IMR-90 (cell line): ENCODE results near the gene KCNQ1.

Source experiments
- BHLHE40 ChIP-seq: fragments of 150-350 bp; IDR thresholded peaks from 2 replicates; pipeline ENCODE4 v1.6.1; 2016; ENCODE audit warnings: mild to moderate bottlenecking, low read depth, low read length
- CEBPB ChIP-seq: IDR thresholded peaks from 2 replicates; pipeline ENCODE4 v1.6.1; 2012; ENCODE audit warnings: low read depth, low read length, improper control_type of control experiment
- CTCF ChIP-seq: conservative IDR thresholded peaks from 2 replicates; pipeline ENCODE4 v1.5.1; 2012; ENCODE audit warnings: mild to moderate bottlenecking, low read depth, low read length, improper control_type of control experiment
- ELK1 ChIP-seq: fragments of 150-350 bp; IDR thresholded peaks from 2 replicates; pipeline ENCODE4 v1.6.1; 2016; ENCODE audit warnings: low read depth, mild to moderate bottlenecking, low read length, moderate library complexity, borderline replicate concordance
- FOS ChIP-seq: fragments of 150-350 bp; IDR thresholded peaks from 2 replicates; pipeline ENCODE4 v1.6.1; 2016; ENCODE audit warnings: low read depth, low read length
- MAFK ChIP-seq: IDR thresholded peaks from 2 replicates; pipeline ENCODE4 v1.6.1; 2012; ENCODE audit warnings: low read depth, low read length, improper control_type of control experiment
- MAZ ChIP-seq: IDR thresholded peaks from 2 replicates; pipeline ENCODE4 v1.6.1; 2012; ENCODE audit warnings: low read depth, mild to moderate bottlenecking, low read length, improper control_type of control experiment, moderate library complexity, borderline replicate concordance
- NFE2L2 ChIP-seq: fragments of 150-350 bp; IDR thresholded peaks from 2 replicates; pipeline ENCODE4 v1.6.1; 2016; ENCODE audit warnings: low read depth, mild to moderate bottlenecking, low read length
- POLR2A ChIP-seq: IDR thresholded peaks from 2 replicates; pipeline ENCODE4 v1.6.1; 2012; ENCODE audit warnings: mild to moderate bottlenecking, low read depth, low read length
- RAD21 ChIP-seq: IDR thresholded peaks from 2 replicates; pipeline ENCODE4 v1.6.1; 2012; ENCODE audit warnings: low read length, improper control_type of control experiment
- RCOR1 ChIP-seq: IDR thresholded peaks from 2 replicates; pipeline ENCODE4 v1.6.1; 2012; ENCODE audit warnings: mild to moderate bottlenecking, low read length, improper control_type of control experiment; ENCODE audit not compliant: insufficient replicate concordance
- RFX5 ChIP-seq: IDR thresholded peaks from 2 replicates; pipeline ENCODE4 v1.8.0; 2012; ENCODE audit warnings: low read depth, mild to moderate bottlenecking, low read length, moderate library complexity
- SMC3 ChIP-seq: fragments of 150-350 bp; IDR thresholded peaks from 2 replicates; pipeline ENCODE4 v1.6.1; 2016; ENCODE audit warnings: low read depth, mild to moderate bottlenecking, antibody characterized with exemption, low read length, moderate library complexity
- USF2 ChIP-seq: fragments of 150-350 bp; IDR thresholded peaks from 2 replicates; pipeline ENCODE4 v1.6.1; 2017; ENCODE audit warnings: mild to moderate bottlenecking, antibody characterized with exemption, low read length, low read depth

- no peak for TF ChIP-seq NFE2L2
- TF ChIP-seq CTCF = no peak
- TF ChIP-seq SMC3 = no peak
- TF ChIP-seq POLR2A = no peak
- TF ChIP-seq RFX5 = no peak
- TF ChIP-seq BHLHE40 = no peak
- TF ChIP-seq RAD21 = no peak
- no peak for TF ChIP-seq USF2
- no peak for TF ChIP-seq MAZ
- no peak for TF ChIP-seq FOS
- no peak for TF ChIP-seq ELK1
- no peak for TF ChIP-seq CEBPB
- no peak for TF ChIP-seq MAFK
- no peak for TF ChIP-seq RCOR1
Measured at GRCh38 chr11:2737226-2737590, 292.4 kb downstream of the KCNQ1 start.
